GM19035 (cell line): ENCODE data around the gene NRM.

Experiments
- ATAC-seq: cut with Tn5 transposase; IDR thresholded peaks from one replicate; pipeline ENCODE4 v1.9.1; 2021; ENCODE audit not compliant: unreplicated experiment

Gene NRM

GRCh38 chr6:30689985-30690384, 799 bp downstream of the NRM start:
- no peak for ATAC-seq

- no peak for ATAC-seq
These were observed 1.5 kb downstream of the NRM start for GRCh38 chr6:30689022-30689865.

- ATAC-seq, result no peak
These were observed 2.2 kb downstream of the NRM start for GRCh38 chr6:30688569-30688968.

GRCh38 chr6:30687659-30688431, 2.9 kb downstream of the NRM start:
- ATAC-seq, result no peak

- ATAC-seq, result peak; percentile 35
These were observed 3.7 kb downstream of the NRM start for GRCh38 chr6:30686908-30687658.

GRCh38 chr6:30686009-30686907, 4.5 kb downstream of the NRM start, which contains the start of gene PPP1R18:
PPP1R18 (minus strand) TSS chr6:30686645; CDS start chr6:30686018, 627 bp downstream.
- peak; percentile 22 for ATAC-seq

- no peak for ATAC-seq
These were observed 5.4 kb downstream of the NRM start for GRCh38 chr6:30685157-30686008.

- ATAC-seq, result no peak
These were observed 6.2 kb downstream of the NRM start for GRCh38 chr6:30684386-30685156.

GRCh38 chr6:30683980-30684338, 6.8 kb downstream of the NRM start:
- no peak for ATAC-seq

- ATAC-seq, result no peak
These were observed 7.4 kb downstream of the NRM start for GRCh38 chr6:30683183-30683979.

- peak; percentile 51 for ATAC-seq
These were observed 8.4 kb downstream of the NRM start for GRCh38 chr6:30682143-30683117.

GRCh38 chr6:30681766-30682142, 9.0 kb downstream of the NRM start:
- ATAC-seq, result no peak

GRCh38 chr6:30679765-30680535, 10.8 kb downstream of the NRM start:
- ATAC-seq, result no peak

- ATAC-seq, result no peak
These were observed 11.6 kb downstream of the NRM start for GRCh38 chr6:30678964-30679726.

GRCh38 chr6:30676660-30677285, 14.0 kb downstream of the NRM start:
- no peak for ATAC-seq
